HEK293 (cell line): Measurements from ENCODE around the gene SFT2D1.
A peak's percentile ranks its signal among the peaks of the same experiment; 100 is the strongest.

Experiments
- CTCF ChIA-PET: fragments of 350-600 bp; formaldehyde crosslinking; extraction: SDS; loops from one replicate; lab custom pipeline; 2021; ENCODE audit warnings: antibody characterized with exemption; lab: Yijun Ruan, JAX
- POLR2A ChIA-PET: fragments of 300-600 bp; formaldehyde crosslinking; extraction: SDS; loops from one replicate; lab custom pipeline; 2020; ENCODE audit warnings: antibody characterized with exemption, inconsistent platforms; lab: Yijun Ruan, JAX
- H3K27ac ChIP-seq: fragments of 200-500 bp; sonication (Bioruptor generic); 2 replicates; pipeline ENCODE4 v1.5.1; 2014; ENCODE audit warnings: low read depth, low read length, control low read depth, inconsistent platforms; ENCODE audit errors: extremely low read depth
- H3K36me3 ChIP-seq, 2 experiments: fragments of 200-500 bp in 1 of 2; sonication (Bioruptor generic) in 1 of 2; 1 replicate in 1 of 2; 2 replicates in 1 of 2; pipeline ENCODE4 v1.5.1; 2014 to 2017; ENCODE audit warnings: inconsistent platforms in 2 of 2, low read length in 2 of 2; ENCODE audit not compliant: control insufficient read depth in 2 of 2, insufficient read depth in 1 of 2
- H3K4me1 ChIP-seq: fragments of 200-500 bp; sonication (Bioruptor generic); 2 replicates; pipeline ENCODE4 v1.5.1; 2014; ENCODE audit warnings: mild to moderate bottlenecking, low read length, inconsistent platforms; ENCODE audit not compliant: control insufficient read depth, insufficient read depth
- H3K4me3 ChIP-seq: 2 replicates; pipeline ENCODE4 v1.5.1; 2011; ENCODE audit warnings: low read depth, mild to moderate bottlenecking, control low read depth, low read length, moderate library complexity
- H3K9me3 ChIP-seq: fragments of 200-500 bp; sonication (Bioruptor generic); 2 replicates; pipeline ENCODE4 v1.5.1; 2014; ENCODE audit warnings: low read depth, low read length, inconsistent platforms; ENCODE audit not compliant: control insufficient read depth, insufficient read depth
- RBAK ChIP-seq: fragments of 450-650 bp; formaldehyde crosslinking; IDR thresholded peaks from 2 replicates; pipeline ENCODE4 v1.5.1; 2016; ENCODE audit warnings: missing biosample characterization, missing genetic modification characterization
- REPIN1 ChIP-seq: fragments of 450-650 bp; formaldehyde crosslinking; IDR thresholded peaks from 2 replicates; pipeline ENCODE4 v1.5.1; 2017; ENCODE audit warnings: missing biosample characterization, missing genetic modification characterization, low read depth
- SCRT1 ChIP-seq: fragments of 450-650 bp; formaldehyde crosslinking; IDR thresholded peaks from 2 replicates; pipeline ENCODE4 v1.5.1; 2016; ENCODE audit warnings: missing biosample characterization, missing genetic modification characterization, borderline replicate concordance
- YY1 ChIP-seq: fragments of 450-650 bp; formaldehyde crosslinking; IDR thresholded peaks from 2 replicates; pipeline ENCODE4 v1.5.1; 2018; ENCODE audit warnings: missing biosample characterization, missing genetic modification characterization
- YY2 ChIP-seq: fragments of 450-650 bp; formaldehyde crosslinking; IDR thresholded peaks from 2 replicates; pipeline ENCODE4 v1.5.1; 2016; ENCODE audit warnings: missing biosample characterization, missing genetic modification characterization
- ZBTB1 ChIP-seq: fragments of 450-650 bp; formaldehyde crosslinking; IDR thresholded peaks from 2 replicates; pipeline ENCODE4 v1.5.1; 2016; ENCODE audit warnings: missing biosample characterization, missing genetic modification characterization
- ZBTB8A ChIP-seq: fragments of 450-650 bp; formaldehyde crosslinking; IDR thresholded peaks from 2 replicates; pipeline ENCODE4 v1.5.1; 2016; ENCODE audit warnings: missing biosample characterization, missing genetic modification characterization
- ZEB2 ChIP-seq: fragments of 450-650 bp; formaldehyde crosslinking; IDR thresholded peaks from 2 replicates; pipeline ENCODE4 v1.5.1; 2016; ENCODE audit warnings: missing biosample characterization, missing genetic modification characterization
- ZNF10 ChIP-seq: fragments of 450-650 bp; formaldehyde crosslinking; IDR thresholded peaks from 2 replicates; pipeline ENCODE4 v1.5.1; 2017; ENCODE audit warnings: missing biosample characterization, missing genetic modification characterization
- ZNF133 ChIP-seq: fragments of 450-650 bp; formaldehyde crosslinking; IDR thresholded peaks from 2 replicates; pipeline ENCODE4 v1.5.1; 2016; ENCODE audit warnings: missing biosample characterization, missing genetic modification characterization
- ZNF146 ChIP-seq: fragments of 450-650 bp; formaldehyde crosslinking; IDR thresholded peaks from 2 replicates; pipeline ENCODE4 v1.5.1; 2016; ENCODE audit warnings: missing biosample characterization, missing genetic modification characterization
- ZNF157 ChIP-seq: fragments of 450-650 bp; formaldehyde crosslinking; IDR thresholded peaks from 2 replicates; pipeline ENCODE4 v1.5.1; 2016; ENCODE audit warnings: missing biosample characterization, missing genetic modification characterization
- ZNF211 ChIP-seq: fragments of 450-650 bp; formaldehyde crosslinking; IDR thresholded peaks from 2 replicates; pipeline ENCODE4 v1.5.1; 2016; ENCODE audit warnings: low read depth, missing biosample characterization, missing genetic modification characterization
- ZNF214 ChIP-seq: fragments of 450-650 bp; formaldehyde crosslinking; IDR thresholded peaks from 2 replicates; pipeline ENCODE4 v1.5.1; 2017; ENCODE audit warnings: missing biosample characterization, mild to moderate bottlenecking, missing genetic modification characterization, borderline replicate concordance
- ZNF23 ChIP-seq: fragments of 450-650 bp; formaldehyde crosslinking; IDR thresholded peaks from 2 replicates; pipeline ENCODE4 v1.5.1; 2016; ENCODE audit warnings: missing biosample characterization, missing genetic modification characterization, borderline replicate concordance
- ZNF302 ChIP-seq: fragments of 450-650 bp; formaldehyde crosslinking; IDR thresholded peaks from 2 replicates; pipeline ENCODE4 v1.5.1; 2016; ENCODE audit warnings: missing biosample characterization, missing genetic modification characterization, low read depth
- ZNF311 ChIP-seq: fragments of 450-650 bp; formaldehyde crosslinking; IDR thresholded peaks from 2 replicates; pipeline ENCODE4 v1.5.1; 2017; ENCODE audit warnings: missing biosample characterization, missing genetic modification characterization, borderline replicate concordance
- ZNF335 ChIP-seq: fragments of 450-650 bp; formaldehyde crosslinking; conservative IDR thresholded peaks from 2 replicates; pipeline ENCODE4 v1.5.1; 2016; ENCODE audit warnings: missing biosample characterization, missing genetic modification characterization
- ZNF510 ChIP-seq: fragments of 450-650 bp; formaldehyde crosslinking; IDR thresholded peaks from 2 replicates; pipeline ENCODE4 v1.5.1; 2018; ENCODE audit warnings: mild to moderate bottlenecking, missing genetic modification characterization, missing biosample characterization; ENCODE audit not compliant: insufficient replicate concordance
- ZNF530 ChIP-seq: fragments of 450-650 bp; formaldehyde crosslinking; IDR thresholded peaks from 2 replicates; pipeline ENCODE4 v1.5.1; 2016; ENCODE audit warnings: low read depth, missing biosample characterization, missing genetic modification characterization
- ZNF548 ChIP-seq: fragments of 450-650 bp; formaldehyde crosslinking; IDR thresholded peaks from 2 replicates; pipeline ENCODE4 v1.5.1; 2016; ENCODE audit warnings: missing biosample characterization, missing genetic modification characterization
- ZNF571 ChIP-seq: fragments of 450-650 bp; formaldehyde crosslinking; IDR thresholded peaks from 2 replicates; pipeline ENCODE4 v1.5.0; 2017; ENCODE audit warnings: missing biosample characterization, missing genetic modification characterization
- ZNF660 ChIP-seq: fragments of 450-650 bp; IDR thresholded peaks from 2 replicates; pipeline ENCODE4 v1.5.1; 2018; ENCODE audit warnings: missing biosample characterization, mild to moderate bottlenecking, missing genetic modification characterization
- ZNF670 ChIP-seq: fragments of 450-650 bp; formaldehyde crosslinking; IDR thresholded peaks from 2 replicates; pipeline ENCODE4 v1.5.1; 2016; ENCODE audit warnings: missing biosample characterization, missing genetic modification characterization, low read depth
- ZNF76 ChIP-seq: fragments of 450-650 bp; formaldehyde crosslinking; IDR thresholded peaks from 2 replicates; pipeline ENCODE4; 2016; ENCODE audit warnings: low read depth, missing biosample characterization, missing genetic modification characterization, borderline replicate concordance
- ZNF843 ChIP-seq: fragments of 450-650 bp; formaldehyde crosslinking; IDR thresholded peaks from 2 replicates; pipeline ENCODE4 v1.5.1; 2016; ENCODE audit warnings: missing biosample characterization, missing genetic modification characterization
- TF ChIP-seq, protein P1 (sequence below): fragments of 450-650 bp; formaldehyde crosslinking; IDR thresholded peaks from 2 replicates; pipeline ENCODE4 v1.5.1; 2016; ENCODE audit warnings: missing biosample characterization, missing genetic modification characterization
- TF ChIP-seq, protein P2 (sequence below): fragments of 450-650 bp; formaldehyde crosslinking; IDR thresholded peaks from 2 replicates; pipeline ENCODE4 v1.5.1; 2016; ENCODE audit warnings: missing biosample characterization, missing genetic modification characterization
- TF ChIP-seq, protein P3 (sequence below): fragments of 450-650 bp; formaldehyde crosslinking; IDR thresholded peaks from 2 replicates; pipeline ENCODE4 v1.5.1; 2016; ENCODE audit warnings: missing biosample characterization, missing genetic modification characterization
- TF ChIP-seq, protein P4 (sequence below): fragments of 450-650 bp; formaldehyde crosslinking; conservative IDR thresholded peaks from 2 replicates; pipeline ENCODE4 v1.5.1; 2016; ENCODE audit warnings: low read depth, missing biosample characterization, missing genetic modification characterization

The SFT2D1 gene

DNA sequence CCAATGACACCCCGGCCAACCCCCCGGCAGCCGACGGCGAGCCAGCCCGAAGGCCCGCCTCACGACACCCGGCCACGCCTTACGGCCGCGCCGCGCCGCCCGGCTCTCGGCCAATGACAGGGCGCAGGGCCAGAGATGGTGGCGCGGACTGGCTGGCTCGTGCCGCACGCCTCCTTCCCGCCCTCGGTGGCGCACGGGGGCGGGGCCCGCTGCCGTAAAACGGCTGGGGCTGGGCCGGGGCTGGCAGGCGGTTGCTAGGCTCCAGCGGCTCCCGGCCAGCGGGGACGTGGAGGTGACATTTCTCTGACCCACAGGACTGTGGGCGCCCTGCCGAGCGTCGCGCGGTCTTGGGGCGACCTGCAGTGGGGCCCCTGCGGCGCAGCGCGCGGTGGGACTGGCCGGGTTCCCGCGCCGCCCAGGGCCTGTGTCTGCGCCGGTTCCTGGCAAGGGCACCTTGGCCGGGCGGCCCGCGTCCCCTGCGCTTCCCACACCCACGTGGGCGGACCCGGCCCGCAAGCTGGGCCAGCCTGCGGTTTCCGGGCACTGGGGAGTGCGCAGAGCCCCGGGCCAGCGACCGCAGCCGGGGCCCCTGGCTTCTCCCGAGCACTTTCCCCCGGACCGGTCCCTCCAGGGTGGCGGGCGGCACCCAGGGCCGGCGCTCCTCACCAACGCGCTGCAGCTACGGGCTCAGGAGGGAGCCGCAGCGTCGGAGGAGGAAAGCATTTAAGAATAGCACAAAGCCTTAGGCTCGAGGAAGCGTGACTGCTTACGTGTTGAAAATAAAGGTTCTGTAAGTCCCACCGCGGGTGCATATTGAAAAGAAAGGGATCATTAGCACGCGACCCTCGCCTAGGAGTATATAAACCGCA, 40.8 kb upstream of the SFT2D1 start, which contains the start of gene MPC1 (continued):
- TF ChIP-seq YY1 (tag by site-specific recombination), result no peak
- TF ChIP-seq ZNF157 (tag by site-specific recombination), result no peak
- no peak for TF ChIP-seq ZNF214
- TF ChIP-seq ZNF76 (tag by site-specific recombination), result peak; percentile 12; the same call in 1 of the 2 replicates
- TF ChIP-seq ZEB2 (tag by site-specific recombination), result no peak
- no peak for TF ChIP-seq ZNF23 (tag by site-specific recombination)
- no peak for TF ChIP-seq ZNF843 (tag by site-specific recombination)
- TF ChIP-seq ZNF311, result no peak
- TF ChIP-seq ZNF571, result no peak
- TF ChIP-seq YY2 (tag by site-specific recombination), result no peak
- no peak for TF ChIP-seq ZNF670 (tag by site-specific recombination)
- TF ChIP-seq, all 188 proteins: peak for 30

DNA sequence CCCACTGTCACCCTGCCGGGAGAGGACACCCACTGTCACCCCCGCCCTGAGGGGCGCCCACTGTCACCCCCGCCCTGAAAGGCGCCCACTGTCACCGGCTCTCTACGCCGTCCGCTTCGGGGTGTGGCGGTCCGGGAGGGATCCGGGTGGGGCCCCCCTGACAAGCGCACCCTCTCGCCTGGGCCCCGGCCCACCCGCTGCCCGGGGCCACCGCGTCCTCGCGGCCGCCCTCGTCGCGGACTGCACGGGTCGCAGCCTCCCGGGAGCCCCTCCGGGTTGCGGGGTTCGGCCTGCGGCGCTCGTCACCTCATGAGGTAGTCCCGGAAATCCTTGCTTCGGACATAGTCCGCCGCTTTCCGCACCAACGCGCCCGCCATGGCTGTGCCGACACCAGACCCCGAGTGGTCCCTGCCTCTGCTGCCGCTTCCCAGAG, 40.2 kb upstream of the SFT2D1 start:
- ChIA-PET POLR2A (no interaction called here), CTCF (no interaction called here)
- peak overlapping the region; percentile 82 for H3K4me3 ChIP-seq
- H3K36me3 ChIP-seq, result no peaks in the 10 kb centered on the region
- peak overlapping the region; percentile 40; the same call in 1 of the 2 replicates for H3K27ac ChIP-seq
- 0 out of 2 replicates have a peak, but pooled peaks cover 3% of the 10 kb centered on the region for H3K4me1 ChIP-seq
- no peaks in the 10 kb centered on the region for H3K9me3 ChIP-seq
- peak; percentile 23; the same call in 1 of the 2 replicates for TF ChIP-seq ZNF10 (tag by site-specific recombination)
- TF ChIP-seq ZNF335 (tag by site-specific recombination), result no peak
- TF ChIP-seq, protein P1, sequence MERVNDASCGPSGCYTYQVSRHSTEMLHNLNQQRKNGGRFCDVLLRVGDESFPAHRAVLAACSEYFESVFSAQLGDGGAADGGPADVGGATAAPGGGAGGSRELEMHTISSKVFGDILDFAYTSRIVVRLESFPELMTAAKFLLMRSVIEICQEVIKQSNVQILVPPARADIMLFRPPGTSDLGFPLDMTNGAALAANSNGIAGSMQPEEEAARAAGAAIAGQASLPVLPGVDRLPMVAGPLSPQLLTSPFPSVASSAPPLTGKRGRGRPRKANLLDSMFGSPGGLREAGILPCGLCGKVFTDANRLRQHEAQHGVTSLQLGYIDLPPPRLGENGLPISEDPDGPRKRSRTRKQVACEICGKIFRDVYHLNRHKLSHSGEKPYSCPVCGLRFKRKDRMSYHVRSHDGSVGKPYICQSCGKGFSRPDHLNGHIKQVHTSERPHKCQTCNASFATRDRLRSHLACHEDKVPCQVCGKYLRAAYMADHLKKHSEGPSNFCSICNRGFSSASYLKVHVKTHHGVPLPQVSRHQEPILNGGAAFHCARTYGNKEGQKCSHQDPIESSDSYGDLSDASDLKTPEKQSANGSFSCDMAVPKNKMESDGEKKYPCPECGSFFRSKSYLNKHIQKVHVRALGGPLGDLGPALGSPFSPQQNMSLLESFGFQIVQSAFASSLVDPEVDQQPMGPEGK, result peak; percentile 33; the same call in 1 of the 2 replicates
- peak; percentile 46 for TF ChIP-seq ZBTB8A (tag by site-specific recombination)
- no peak for TF ChIP-seq ZNF530 (tag by site-specific recombination)
- no peak for TF ChIP-seq REPIN1
- no peak for TF ChIP-seq ZNF146 (tag by site-specific recombination)
- TF ChIP-seq ZNF302 (tag by site-specific recombination), result no peak
- TF ChIP-seq RBAK (tag by site-specific recombination), result no peak
- TF ChIP-seq ZNF660 (tag by site-specific recombination), result peak; percentile 51; the same call in 1 of the 2 replicates
- TF ChIP-seq ZNF510 (tag by site-specific recombination), result no peak
- TF ChIP-seq, protein P2, sequence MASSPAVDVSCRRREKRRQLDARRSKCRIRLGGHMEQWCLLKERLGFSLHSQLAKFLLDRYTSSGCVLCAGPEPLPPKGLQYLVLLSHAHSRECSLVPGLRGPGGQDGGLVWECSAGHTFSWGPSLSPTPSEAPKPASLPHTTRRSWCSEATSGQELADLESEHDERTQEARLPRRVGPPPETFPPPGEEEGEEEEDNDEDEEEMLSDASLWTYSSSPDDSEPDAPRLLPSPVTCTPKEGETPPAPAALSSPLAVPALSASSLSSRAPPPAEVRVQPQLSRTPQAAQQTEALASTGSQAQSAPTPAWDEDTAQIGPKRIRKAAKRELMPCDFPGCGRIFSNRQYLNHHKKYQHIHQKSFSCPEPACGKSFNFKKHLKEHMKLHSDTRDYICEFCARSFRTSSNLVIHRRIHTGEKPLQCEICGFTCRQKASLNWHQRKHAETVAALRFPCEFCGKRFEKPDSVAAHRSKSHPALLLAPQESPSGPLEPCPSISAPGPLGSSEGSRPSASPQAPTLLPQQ (tag by site-specific recombination), result peak; percentile 82
- TF ChIP-seq, protein P3, sequence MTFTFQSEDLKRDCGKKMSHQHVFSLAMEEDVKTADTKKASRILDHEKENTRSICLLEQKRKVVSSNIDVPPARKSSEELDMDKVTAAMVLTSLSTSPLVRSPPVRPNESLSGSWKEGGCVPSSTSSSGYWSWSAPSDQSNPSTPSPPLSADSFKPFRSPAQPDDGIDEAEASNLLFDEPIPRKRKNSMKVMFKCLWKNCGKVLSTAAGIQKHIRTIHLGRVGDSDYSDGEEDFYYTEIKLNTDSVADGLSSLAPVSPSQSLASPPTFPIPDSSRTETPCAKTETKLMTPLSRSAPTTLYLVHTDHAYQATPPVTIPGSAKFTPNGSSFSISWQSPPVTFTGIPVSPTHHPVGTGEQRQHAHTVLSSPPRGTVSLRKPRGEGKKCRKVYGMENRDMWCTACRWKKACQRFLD (tag by site-specific recombination), result no peak
- no peak for TF ChIP-seq ZBTB1 (tag by site-specific recombination)
- TF ChIP-seq ZNF548 (tag by site-specific recombination), result no peak
- no peak for TF ChIP-seq ZNF211 (tag by site-specific recombination)
- TF ChIP-seq, protein P4, sequence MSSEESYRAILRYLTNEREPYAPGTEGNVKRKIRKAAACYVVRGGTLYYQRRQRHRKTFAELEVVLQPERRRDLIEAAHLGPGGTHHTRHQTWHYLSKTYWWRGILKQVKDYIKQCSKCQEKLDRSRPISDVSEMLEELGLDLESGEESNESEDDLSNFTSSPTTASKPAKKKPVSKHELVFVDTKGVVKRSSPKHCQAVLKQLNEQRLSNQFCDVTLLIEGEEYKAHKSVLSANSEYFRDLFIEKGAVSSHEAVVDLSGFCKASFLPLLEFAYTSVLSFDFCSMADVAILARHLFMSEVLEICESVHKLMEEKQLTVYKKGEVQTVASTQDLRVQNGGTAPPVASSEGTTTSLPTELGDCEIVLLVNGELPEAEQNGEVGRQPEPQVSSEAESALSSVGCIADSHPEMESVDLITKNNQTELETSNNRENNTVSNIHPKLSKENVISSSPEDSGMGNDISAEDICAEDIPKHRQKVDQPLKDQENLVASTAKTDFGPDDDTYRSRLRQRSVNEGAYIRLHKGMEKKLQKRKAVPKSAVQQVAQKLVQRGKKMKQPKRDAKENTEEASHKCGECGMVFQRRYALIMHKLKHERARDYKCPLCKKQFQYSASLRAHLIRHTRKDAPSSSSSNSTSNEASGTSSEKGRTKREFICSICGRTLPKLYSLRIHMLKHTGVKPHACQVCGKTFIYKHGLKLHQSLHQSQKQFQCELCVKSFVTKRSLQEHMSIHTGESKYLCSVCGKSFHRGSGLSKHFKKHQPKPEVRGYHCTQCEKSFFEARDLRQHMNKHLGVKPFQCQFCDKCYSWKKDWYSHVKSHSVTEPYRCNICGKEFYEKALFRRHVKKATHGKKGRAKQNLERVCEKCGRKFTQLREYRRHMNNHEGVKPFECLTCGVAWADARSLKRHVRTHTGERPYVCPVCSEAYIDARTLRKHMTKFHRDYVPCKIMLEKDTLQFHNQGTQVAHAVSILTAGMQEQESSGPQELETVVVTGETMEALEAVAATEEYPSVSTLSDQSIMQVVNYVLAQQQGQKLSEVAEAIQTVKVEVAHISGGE (tag by site-specific recombination), result 0 out of 2 replicates have a peak, but pooled peaks have one; percentile 23
- no peak for TF ChIP-seq SCRT1 (tag by site-specific recombination)
- no peak for TF ChIP-seq ZNF133 (tag by site-specific recombination)
